ENCODE results near the gene NMS.

The NMS gene

DNA sequence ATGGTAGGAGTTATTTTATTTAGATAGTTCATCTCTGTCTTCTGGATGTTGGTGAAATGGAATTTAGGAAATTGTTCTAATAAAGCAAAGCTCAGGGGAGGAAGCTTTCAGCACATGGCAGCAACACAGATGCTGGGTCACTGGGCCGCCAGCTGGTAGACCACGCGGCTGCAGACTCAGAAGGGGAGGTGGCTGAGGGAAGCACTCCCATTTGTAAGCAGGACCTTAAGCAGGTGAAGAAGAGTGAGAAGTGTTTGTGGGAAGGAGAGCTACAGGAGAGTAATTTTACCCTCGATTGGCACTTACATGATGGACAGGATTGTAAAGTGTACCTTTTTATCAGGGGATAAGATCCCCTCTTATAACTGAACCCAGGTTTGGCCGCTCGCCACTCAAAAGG is 24.4 kb downstream of the NMS start:
- DNase-seq: no peak

DNA sequence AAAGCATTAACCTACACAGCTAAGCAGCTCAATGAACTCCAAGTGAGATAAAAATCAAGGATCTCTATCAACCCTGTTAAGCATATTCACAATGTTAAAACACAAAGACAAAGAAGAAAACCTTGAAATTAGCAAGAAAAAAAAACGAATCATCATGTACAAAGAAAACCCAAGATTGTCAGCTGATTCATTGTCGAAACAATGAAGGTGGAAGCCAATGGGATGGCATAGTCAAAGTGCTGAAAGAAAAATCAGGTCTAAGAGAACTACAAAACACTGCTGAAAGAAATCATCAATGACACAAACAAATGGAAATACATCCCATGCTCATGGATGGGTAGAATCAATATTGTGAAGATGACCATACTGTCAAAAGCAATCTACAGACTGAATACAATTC is 32.5 kb downstream of the NMS start:
- DNase-seq: no peak

DNA sequence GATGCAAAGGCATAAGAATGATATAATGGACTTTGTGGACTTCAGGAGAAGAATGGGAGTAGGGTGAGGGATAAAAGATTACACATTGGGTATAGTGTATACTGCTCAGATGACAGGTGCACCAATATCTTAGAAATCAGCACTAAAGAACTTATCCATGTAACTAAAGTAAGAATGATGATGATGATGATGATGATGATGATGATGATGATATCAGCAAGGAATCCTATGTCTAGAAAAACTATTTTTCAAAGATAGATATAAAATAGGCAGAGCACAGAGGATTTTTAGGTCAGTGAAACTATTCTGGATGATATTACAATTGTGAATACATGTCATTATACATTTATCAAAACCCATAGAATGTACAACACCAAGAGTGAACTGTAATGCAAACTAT is 34.3 kb downstream of the NMS start:
- no peak for DNase-seq

DNA sequence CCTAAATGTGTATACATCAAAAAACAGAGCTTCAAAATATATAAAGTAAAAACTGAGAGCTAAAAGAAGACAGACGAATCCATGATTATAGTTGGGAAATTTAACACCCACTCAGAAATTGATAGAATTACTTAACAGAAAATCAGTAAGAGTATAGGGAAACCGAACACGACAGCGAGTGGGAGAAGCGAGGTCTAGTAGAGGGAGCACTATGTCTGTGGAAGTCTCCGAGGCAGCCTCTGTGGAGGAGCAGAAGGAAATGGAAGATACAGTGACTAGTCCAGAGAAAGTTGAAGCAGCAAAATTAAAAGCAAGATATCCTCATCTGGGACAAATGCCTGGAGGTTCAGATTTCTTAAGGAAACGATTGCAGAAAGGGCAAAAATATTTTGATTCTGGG is 38.8 kb downstream of the NMS start:
- DNase-seq: no peak

DNA sequence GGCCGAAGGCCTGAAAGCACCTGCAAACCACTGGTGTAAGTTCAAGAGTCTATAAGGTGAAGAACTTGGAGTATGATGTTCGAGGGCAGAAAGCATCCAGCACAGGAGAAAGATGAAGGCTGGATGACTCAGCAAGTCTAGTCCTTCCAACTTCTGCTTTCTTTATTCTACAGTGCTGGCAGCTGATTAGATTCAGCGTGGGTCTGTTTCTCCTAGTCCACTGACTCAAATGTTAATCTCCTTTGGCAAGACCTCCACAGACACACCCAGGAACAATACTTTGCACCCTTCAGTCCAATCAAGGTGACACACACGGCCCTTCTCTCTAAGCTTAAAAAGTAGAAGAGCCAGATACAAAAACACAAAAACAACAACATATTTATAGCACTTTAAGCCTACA is 43.4 kb downstream of the NMS start:
- no peak for DNase-seq

DNA sequence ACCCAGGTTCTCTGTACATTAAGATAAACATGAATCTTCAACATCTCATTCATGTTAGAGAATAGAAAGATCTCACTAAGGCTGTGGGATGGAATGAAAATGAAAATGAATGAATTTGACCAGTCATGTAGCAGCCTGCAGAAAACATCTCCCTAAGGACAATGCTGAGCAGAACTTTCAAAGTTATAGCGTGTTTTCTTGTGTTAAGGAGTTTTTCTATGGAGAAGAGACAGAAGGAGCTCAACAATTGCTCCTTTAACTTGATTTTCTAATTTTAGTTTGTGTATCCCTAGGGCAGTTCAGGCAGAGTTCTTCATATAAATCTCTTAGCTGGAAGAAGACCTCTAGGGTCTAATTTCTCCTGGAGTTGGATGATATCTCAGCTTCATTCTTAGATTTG is 47.3 kb downstream of the NMS start:
- DNase-seq: no peak

DNA sequence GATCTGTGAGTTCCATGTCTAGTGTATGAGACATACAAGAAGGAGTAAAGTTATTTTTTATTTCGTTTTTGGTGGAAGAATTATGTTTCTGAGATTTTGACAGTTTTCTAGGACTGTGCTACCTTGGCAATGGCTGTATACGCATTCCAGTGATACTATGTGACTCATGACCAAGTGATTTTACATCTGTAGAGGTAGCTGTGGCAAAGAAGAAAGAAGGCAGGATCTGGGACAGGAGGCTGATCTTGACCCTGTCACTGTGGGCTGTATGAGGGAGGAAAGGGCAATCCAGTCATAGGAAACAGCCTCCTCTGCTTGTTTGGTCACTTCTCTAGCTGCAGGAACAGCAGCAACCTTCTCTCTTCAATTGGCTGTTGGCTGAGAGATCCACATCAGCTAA is 48.5 kb downstream of the NMS start:
- peak; percentile 4 for DNase-seq

DNA sequence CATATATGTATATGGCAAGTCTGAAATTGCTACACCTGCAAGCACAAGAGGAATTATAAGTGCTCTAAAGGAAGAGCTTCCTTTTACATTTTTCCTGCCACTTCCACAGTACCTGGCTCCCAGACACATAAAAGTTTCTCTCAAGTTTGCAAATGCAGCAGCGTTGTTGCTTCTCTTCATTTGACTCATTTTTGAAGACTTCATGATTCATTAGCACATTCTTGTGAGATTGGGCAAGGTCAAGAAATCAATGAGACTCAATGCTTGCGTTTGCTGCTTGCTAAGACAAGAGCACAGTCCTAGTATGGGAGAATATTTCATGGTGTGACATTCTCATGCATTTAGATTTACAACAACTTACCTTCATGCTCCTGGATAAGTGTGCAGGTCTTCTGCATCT is 49.9 kb downstream of the NMS start:
- DNase-seq: peak; percentile 23

DNA sequence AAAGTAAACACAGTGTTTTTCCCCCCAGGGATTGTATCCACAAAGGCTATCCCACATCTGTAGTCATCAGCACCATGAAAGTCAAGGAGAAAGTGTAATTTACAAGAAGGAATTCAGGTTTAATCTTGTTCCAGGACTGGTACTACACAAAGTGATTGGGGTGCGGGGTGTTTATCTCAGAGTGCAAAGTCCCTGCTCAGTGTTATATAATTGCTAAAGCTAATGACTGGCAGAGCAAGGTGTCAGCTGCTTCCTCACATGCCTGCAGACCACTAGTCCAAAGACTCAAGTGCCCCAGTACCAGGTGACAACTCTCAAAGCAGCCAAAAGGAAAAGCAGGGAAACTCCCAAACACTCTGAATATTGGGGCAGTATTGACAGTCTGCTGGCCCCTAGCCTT is 52.1 kb downstream of the NMS start:
- no peak for DNase-seq

DNA sequence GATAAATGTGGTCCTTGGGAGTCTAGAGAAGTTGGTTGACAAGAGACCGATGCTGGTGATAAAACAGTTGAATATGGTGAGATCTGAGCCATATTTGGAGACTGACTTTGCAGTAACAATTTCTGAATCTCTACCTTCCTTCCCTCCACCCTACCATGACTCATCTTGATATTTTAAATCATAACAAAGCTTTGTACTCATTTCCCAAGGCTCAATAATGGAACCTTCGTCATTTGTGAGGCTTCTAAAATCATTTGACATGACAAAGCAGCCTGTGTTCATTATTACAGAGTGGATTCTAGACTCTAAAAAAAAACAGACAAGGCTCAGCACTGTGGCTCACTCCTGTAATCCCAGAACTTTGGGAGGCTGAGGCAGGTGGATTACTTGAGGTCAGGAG is 54.0 kb downstream of the NMS start:
- DNase-seq: peak; percentile 33

DNA sequence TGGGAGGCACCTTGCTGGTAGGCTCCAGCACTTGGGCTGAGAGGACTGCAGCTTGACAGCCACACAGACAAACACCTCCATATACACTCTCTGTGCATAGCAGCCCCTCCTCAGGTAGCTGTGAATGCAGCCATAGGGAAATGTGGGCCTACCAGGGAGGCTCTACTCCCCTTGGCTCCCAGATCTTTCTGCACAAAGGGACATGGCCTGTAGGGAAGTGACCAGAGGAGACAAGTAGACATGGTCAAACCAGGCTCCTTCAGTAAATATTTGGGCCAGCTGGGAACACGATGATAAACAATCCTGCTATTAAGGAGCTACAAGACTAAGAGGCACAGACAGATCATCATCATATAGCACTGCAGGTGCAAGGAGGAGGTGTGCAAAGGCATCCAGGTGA is 56.6 kb downstream of the NMS start:
- DNase-seq: no peak

DNA sequence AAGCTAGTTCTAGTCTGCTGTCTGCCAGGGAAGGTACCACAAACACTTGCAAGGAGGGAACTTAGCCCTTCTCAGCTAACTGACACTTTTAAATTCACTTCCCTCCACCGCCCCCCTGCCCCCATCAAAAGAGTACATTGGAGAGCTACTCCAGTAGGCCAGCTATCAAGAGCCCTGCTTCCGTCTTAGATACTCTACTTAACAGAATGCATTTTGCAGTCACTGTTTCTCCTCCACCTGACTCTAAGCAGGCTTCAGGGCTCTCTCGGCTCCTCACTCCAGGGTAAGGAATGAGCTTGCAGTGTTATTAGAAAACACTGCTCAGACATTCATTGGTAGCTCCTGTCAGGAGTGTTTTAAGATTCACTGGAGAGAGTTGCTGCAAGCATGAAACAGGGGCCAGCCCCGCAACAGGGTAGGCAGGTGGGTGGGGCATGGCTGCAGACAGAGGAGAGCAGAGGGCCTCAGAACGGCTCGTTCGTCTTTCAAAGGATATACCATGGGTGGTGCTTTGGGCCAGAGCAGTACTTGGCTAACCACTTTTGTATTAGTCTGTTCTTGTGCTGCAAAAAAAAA is 57.2 kb downstream of the NMS start:
- DNase-seq: no peak

DNA sequence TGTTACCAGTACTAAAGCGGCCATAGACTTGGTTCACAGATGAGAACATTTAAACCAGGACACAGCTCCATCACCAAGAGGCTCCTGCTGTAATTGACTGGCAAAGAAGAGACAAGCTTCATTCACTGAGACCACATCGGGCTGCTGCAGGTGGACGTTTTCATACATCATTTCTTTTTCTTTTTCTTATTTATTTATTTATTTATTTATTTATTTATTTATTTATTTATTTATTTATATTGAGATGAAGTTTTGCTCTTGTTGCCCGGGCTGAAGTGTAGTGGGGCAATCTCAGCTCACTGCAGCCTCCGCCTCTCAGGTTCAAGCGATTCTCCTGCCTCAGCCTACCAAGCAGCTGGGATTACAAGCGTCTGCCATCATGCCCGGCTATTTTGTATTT is 58.9 kb downstream of the NMS start:
- no peak for DNase-seq

DNA sequence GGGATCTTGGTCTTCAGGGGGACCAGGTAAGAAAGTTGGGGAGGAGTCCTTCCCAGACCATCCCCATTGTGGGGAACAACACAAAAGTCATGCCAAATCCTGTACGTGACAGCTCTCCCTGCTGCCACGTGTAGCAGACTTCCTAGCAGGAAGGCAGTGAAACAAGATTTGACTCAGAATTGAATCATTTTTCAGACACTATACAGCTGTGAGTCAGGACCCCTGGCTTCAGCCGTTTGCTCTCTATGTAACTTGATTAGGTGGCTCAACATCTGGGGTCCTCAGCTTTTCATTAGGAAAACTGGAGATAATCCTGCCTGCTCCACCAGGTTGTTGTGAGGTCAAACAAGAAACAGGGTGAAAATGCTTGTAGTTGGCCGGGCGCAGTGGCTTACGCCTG is 59.6 kb downstream of the NMS start:
- peak; percentile 35 for DNase-seq

All from HCEC 1CT (cell line).